GM23248 (cell line): ENCODE data around the gene PEX12. TPM values are rescaled to one million over a fixed set of nuclear protein-coding genes. Genes with fewer than 3 reads are reported as not detected.

ENCODE experiments used
- DNase-seq: peaks from one replicate; pipeline ENCODE4 v3.0.0-alpha.2; 2015
- H2AFZ ChIP-seq: fragments of 200-600 bp; sonication (generic); 2 replicates; pipeline ENCODE4 v1.6.1; 2016; ENCODE audit warnings: antibody characterized with exemption
- H3F3A ChIP-seq: fragments of 200-600 bp; sonication (generic); 2 replicates; pipeline ENCODE4 v1.6.1; 2016; ENCODE audit warnings: mild to moderate bottlenecking, antibody characterized with exemption, mixed run types; ENCODE audit not compliant: insufficient read depth
- H3K27ac ChIP-seq: fragments of 200-600 bp; sonication (generic); 2 replicates; pipeline ENCODE4 v1.5.1; 2016; ENCODE audit warnings: mild to moderate bottlenecking
- H3K27me3 ChIP-seq: fragments of 200-600 bp; sonication (generic); replicated peaks from 2 replicates; pipeline ENCODE4 v1.6.1; 2016; ENCODE audit warnings: mild to moderate bottlenecking; ENCODE audit not compliant: insufficient read depth
- H3K36me3 ChIP-seq: fragments of 200-600 bp; sonication (generic); 2 replicates; pipeline ENCODE4 v1.6.1; 2016; ENCODE audit warnings: low read depth, mild to moderate bottlenecking
- H3K4me1 ChIP-seq: fragments of 200-600 bp; sonication (generic); 2 replicates; pipeline ENCODE4 v1.6.1; 2016; ENCODE audit warnings: mild to moderate bottlenecking; ENCODE audit not compliant: insufficient read depth
- H3K4me2 ChIP-seq: fragments of 200-600 bp; sonication (generic); one replicate; pipeline ENCODE4 v1.6.1; 2016; ENCODE audit warnings: mild to moderate bottlenecking; ENCODE audit not compliant: unreplicated experiment
- H3K4me3 ChIP-seq: fragments of 200-600 bp; sonication (generic); 2 replicates; pipeline ENCODE4 v1.5.1; 2016; ENCODE audit warnings: mild to moderate bottlenecking
- H3K79me2 ChIP-seq: fragments of 200-600 bp; sonication (generic); 2 replicates; pipeline ENCODE4 v1.6.1; 2016; ENCODE audit warnings: mild to moderate bottlenecking; ENCODE audit not compliant: insufficient read depth
- H3K9ac ChIP-seq: fragments of 200-600 bp; sonication (generic); 2 replicates; pipeline ENCODE4 v1.6.1; 2016; ENCODE audit warnings: mild to moderate bottlenecking
- H3K9me2 ChIP-seq: fragments of 200-600 bp; sonication (generic); 2 replicates; pipeline ENCODE4 v1.6.1; 2016; ENCODE audit warnings: mixed run types, mild to moderate bottlenecking, moderate library complexity; ENCODE audit not compliant: insufficient read depth
- H3K9me3 ChIP-seq: fragments of 200-600 bp; sonication (generic); one replicate; pipeline ENCODE4 v1.6.1; 2017; ENCODE audit warnings: low read depth
- H4K20me1 ChIP-seq: fragments of 200-600 bp; sonication (generic); 2 replicates; pipeline ENCODE4 v1.6.0; 2016; ENCODE audit not compliant: insufficient read depth
- EZH2 ChIP-seq: fragments of 200-600 bp; sonication (generic); IDR thresholded peaks from 2 replicates; pipeline ENCODE4 v1.6.1; 2018; ENCODE audit warnings: antibody characterized with exemption, mild to moderate bottlenecking; ENCODE audit not compliant: insufficient read depth, poor library complexity, severe bottlenecking
- EZH2phosphoT487 ChIP-seq: fragments of 200-600 bp; sonication (generic); IDR thresholded peaks from 2 replicates; pipeline ENCODE4 v1.6.1; 2018; ENCODE audit warnings: antibody characterized with exemption, moderate library complexity, mild to moderate bottlenecking, low read depth; ENCODE audit not compliant: insufficient read depth
- WGBS, 2 experiments: methylation state at CpG; one replicate each; pipeline ENCODE4 v1.1.6; 2015 to 2017; ENCODE audit warnings: low lambda C conversion rate in 2 of 2, low coverage in 1 of 2; ENCODE audit errors: missing lambda C conversion rate in 2 of 2; 5-methylcytosine and 5-hydroxymethylcytosine counted together
- in situ Hi-C: fragments of 300-500 bp; cut with MboI; formaldehyde crosslinking; loops from 2 replicates; pipeline ENCODE4 v1.15.0; 2020
- polyA plus RNA-seq: library from polyadenylated mRNA; unstranded; fragments of >200 nt; fragmentation: Nextera tagmentation; extraction: Ambion mirVana; gene quantifications from 2 replicates; pipeline ENCODE4 v1.2.1, GENCODE V29; 2016
- total RNA-seq: library from RNA; depleted of rRNA; stranded (reverse); fragments of >200 nt; shearing (Covaris generic); gene quantifications from 2 replicates; pipeline ENCODE4 v1.2.3, GENCODE V29; 2014

PEX12 gene
- total and polyA plus RNA-seq, 2 experiments from 2014 or later, result 6.3 to 7.9 TPM

DNA sequence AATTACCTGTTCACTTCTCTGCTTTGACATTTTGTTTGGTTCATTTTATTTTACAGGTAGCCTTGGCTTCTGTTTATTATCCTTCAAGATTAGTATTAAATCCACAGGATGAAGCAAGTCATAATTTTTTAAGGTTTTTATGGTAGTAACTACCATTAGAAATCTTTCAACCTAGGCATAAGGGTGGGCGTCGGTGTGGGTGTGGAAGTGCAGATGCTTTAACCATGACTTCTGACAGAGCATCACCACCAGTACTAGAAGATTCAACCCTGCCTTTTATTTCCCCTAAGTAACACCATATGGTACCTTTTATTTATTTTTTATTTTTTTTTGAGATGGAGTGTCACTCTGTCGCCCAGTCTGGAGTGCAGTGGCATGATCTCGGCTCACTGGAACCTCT lies 31.5 kb upstream of the PEX12 start:
- peaks cover 30% of the 10 kb centered on the region; the same call in 1 of the 2 replicates for H3K79me2 ChIP-seq
- H3K27me3 ChIP-seq, result no peaks in the 10 kb centered on the region
- H3K36me3 ChIP-seq, result peaks cover 39% of the 10 kb centered on the region
- H3K9me2 ChIP-seq, result no peaks in the 10 kb centered on the region
- H3K4me1 ChIP-seq, result peaks cover 15% of the 10 kb centered on the region
- in situ Hi-C loops, result loop anchor here (10.0 kb wide), 1 partner anchor 55 kb away; no protein-coding TSS in a partner anchor
- no peak overlapping the region for H3K4me3 ChIP-seq
- no peak for TF ChIP-seq EZH2phosphoT487
- no peak overlapping the region for H2AFZ ChIP-seq
- WGBS, 2 experiments, result 84 to 88% methylated on average over 4 of the region's 4 CpGs
- H3F3A ChIP-seq, result peaks cover 16% of the 10 kb centered on the region; the same call in 1 of the 2 replicates
- no peak overlapping the region for H3K27ac ChIP-seq
- no peaks in the 10 kb centered on the region for H4K20me1 ChIP-seq
- no peaks in the 10 kb centered on the region for H3K9me3 ChIP-seq
- DNase-seq, result no peak
- H3K9ac ChIP-seq, result no peak overlapping the region
- no peak overlapping the region for H3K4me2 ChIP-seq

DNA sequence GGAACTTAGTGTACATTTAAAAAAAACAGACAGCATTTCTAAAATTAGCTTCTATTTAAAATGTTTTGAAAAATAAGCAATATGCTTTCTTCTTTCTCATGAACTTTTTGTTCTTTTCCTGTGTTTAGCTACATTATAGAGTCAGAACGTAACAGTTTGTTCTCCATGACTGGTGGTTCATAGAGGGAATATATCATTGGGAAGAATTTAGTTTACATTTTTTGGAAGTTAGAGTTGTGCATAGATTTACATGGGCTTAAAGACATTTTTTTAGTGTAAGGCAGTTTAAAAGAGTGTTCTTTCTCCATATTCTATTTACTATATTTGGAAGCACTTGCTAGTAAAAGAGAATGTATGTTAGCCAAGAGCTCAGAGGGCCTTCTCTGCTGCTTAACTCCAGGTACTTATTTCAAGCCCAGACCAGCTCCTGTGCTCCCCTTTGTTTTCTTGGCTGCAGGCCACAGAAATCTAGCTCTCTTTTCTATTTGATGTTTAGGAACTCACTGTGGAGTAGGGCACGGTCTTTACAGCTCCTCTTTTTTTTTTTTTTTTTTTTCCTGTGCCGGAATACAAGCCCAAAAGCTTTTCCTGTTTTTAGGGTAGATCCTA lies 29.0 kb upstream of the PEX12 start:
- WGBS, 2 experiments, result 70 to 71% methylated on average over 3 of the region's 3 CpGs
- Histone ChIP-seq H3K79me2 (peaks cover 30% of the 10 kb centered on the region), H3K27ac (no peak overlapping the region), H3K9me2 (no peaks in the 10 kb centered on the region), H3F3A (peaks cover 25% of the 10 kb centered on the region; the same call in 1 of the 2 replicates), H3K9me3 (no peaks in the 10 kb centered on the region), H3K36me3 (peaks cover 49% of the 10 kb centered on the region), H3K4me1 (peaks cover 15% of the 10 kb centered on the region), H3K27me3 (no peaks in the 10 kb centered on the region), H2AFZ (no peak overlapping the region), H3K4me2 (no peak overlapping the region), H4K20me1 (no peaks in the 10 kb centered on the region), H3K9ac (no peak overlapping the region), H3K4me3 (no peak overlapping the region)
- no peak for DNase-seq
- TF ChIP-seq EZH2 (no peak), EZH2phosphoT487 (no peak)
- in situ Hi-C loops, result no loop called here

GRCh38 chr17:35605678-35606077 lies 27.3 kb upstream of the PEX12 start:
- in situ Hi-C loops, result no loop called here
- peak overlapping the region; percentile 61 for H3K27ac ChIP-seq
- no peaks in the 10 kb centered on the region for H3K9me2 ChIP-seq
- peaks cover 41% of the 10 kb centered on the region for H3K79me2 ChIP-seq
- peaks cover 15% of the 10 kb centered on the region for H3K4me1 ChIP-seq
- peak overlapping the region; percentile 20; the same call in 1 of the 2 replicates for H3K4me3 ChIP-seq
- H3K36me3 ChIP-seq, result peaks cover 51% of the 10 kb centered on the region
- no peak for TF ChIP-seq EZH2
- peak; percentile 86 for DNase-seq
- H3K9me3 ChIP-seq, result no peaks in the 10 kb centered on the region
- WGBS, 2 experiments, result 63 to 66% methylated on average over 2 of the region's 2 CpGs
- H4K20me1 ChIP-seq, result no peaks in the 10 kb centered on the region
- peak overlapping the region; percentile 25 for H3K4me2 ChIP-seq
- H2AFZ ChIP-seq, result no peak overlapping the region
- no peaks in the 10 kb centered on the region for H3K27me3 ChIP-seq
- peaks cover 25% of the 10 kb centered on the region; the same call in 1 of the 2 replicates for H3F3A ChIP-seq
- 0 out of 2 replicates have a peak overlapping the region, but pooled peaks have one; percentile 11 for H3K9ac ChIP-seq

GRCh38 chr17:35603674-35604073 lies 25.3 kb upstream of the PEX12 start:
- peaks cover 60% of the 10 kb centered on the region for H3K36me3 ChIP-seq
- H3K4me3 ChIP-seq, result no peak overlapping the region
- peaks cover 61% of the 10 kb centered on the region for H3K79me2 ChIP-seq
- H3K27ac ChIP-seq, result no peak overlapping the region
- no peak overlapping the region for H3K9ac ChIP-seq
- H3K9me3 ChIP-seq, result no peaks in the 10 kb centered on the region
- no peaks in the 10 kb centered on the region for H4K20me1 ChIP-seq
- peaks cover 25% of the 10 kb centered on the region; the same call in 1 of the 2 replicates for H3F3A ChIP-seq
- DNase-seq, result peak; percentile 20
- in situ Hi-C loops, result no loop called here
- H3K4me1 ChIP-seq, result peaks cover 15% of the 10 kb centered on the region
- 81 to 87% methylated on average over 7 of the region's 7 CpGs for WGBS, 2 experiments
- H3K4me2 ChIP-seq, result no peak overlapping the region
- H2AFZ ChIP-seq, result no peak overlapping the region
- H3K9me2 ChIP-seq, result no peaks in the 10 kb centered on the region
- no peaks in the 10 kb centered on the region for H3K27me3 ChIP-seq
- TF ChIP-seq EZH2 (no peak), EZH2phosphoT487 (no peak)

DNA sequence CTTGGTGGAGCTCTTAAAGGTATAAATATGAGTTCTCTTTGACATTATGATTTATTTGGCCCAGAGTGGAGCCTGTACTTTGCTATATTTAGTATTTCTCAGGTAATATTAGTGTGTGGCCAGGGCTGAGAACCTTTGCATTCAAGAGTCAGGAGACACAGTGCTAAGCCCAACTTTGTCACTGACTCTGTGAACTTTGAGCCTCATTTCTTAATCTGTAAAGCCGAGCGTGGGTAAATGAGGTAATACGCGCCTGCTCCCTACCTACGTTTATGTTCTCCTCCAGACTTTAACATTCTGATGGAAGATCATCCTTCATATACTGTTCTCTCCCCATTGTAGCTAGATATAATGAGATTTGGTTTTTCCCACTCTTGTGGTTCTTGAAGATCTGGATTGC lies 19.2 kb upstream of the PEX12 start:
- in situ Hi-C loops, result no loop called here

More for the DNA sequence above, 19.2 kb upstream of the PEX12 start:
- Histone ChIP-seq H3K4me2 (no peak overlapping the region), H3F3A (0 out of 2 replicates have a peak, but pooled peaks cover 1% of the 10 kb centered on the region), H3K9me3 (no peaks in the 10 kb centered on the region), H3K4me1 (no peaks in the 10 kb centered on the region), H3K79me2 (peaks cover 99% of the 10 kb centered on the region), H3K36me3 (peaks cover 63% of the 10 kb centered on the region), H4K20me1 (0 out of 2 replicates have a peak, but pooled peaks cover 11% of the 10 kb centered on the region), H3K27me3 (no peaks in the 10 kb centered on the region), H3K4me3 (no peak overlapping the region), H2AFZ (no peak overlapping the region), H3K9me2 (no peaks in the 10 kb centered on the region), H3K9ac (no peak overlapping the region), H3K27ac (no peak overlapping the region)
- TF ChIP-seq EZH2, result no peak
- WGBS, 2 experiments, result 68 to 72% methylated on average over 5 of the region's 5 CpGs
- DNase-seq, result no peak
